ENCODE results near the gene IGF2BP2. TPM values are rescaled to one million over a fixed set of nuclear protein-coding genes. Genes with fewer than 3 reads are reported as not detected.

IGF2BP2 gene
- total RNA-seq, 1 donor from 2014 or later = 17.4 TPM

DNA sequence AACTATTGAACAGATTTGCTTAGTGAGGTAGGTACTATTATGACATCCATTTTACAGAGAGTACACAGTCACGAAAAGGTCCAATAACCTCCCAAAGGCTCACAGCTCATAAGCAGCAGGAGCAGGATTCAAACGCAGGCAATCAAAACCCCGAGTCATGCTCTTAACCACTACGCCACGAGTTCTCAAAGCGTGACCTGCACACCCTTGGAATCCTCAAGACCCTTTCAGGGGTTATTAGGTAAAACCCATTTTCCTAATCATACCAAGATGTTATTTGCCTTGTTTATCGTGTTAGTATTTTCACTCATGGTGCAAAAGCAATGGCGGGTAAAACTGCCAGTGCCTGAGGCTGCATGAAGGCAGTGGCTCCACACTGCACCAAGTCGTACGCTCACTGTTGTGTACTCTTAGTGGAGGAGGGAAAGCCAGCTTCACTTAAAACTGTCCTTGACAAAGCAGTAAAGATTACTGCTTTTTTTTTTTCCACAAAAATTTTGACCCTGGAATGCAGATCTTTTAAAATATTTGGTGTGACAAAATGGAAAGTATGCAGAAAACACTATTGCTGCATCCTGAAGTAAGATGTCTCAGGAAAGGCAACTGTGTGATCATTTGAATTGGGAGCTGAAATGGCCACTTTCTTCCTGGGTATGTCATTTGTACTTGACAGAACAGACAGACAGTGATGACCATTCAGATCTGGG lies 96.1 kb downstream of the IGF2BP2 start:
- no peaks in the 10 kb centered on the region for H3K36me3 ChIP-seq
- no peak overlapping the region for H3K4me3 ChIP-seq
- peaks cover 4% of the 10 kb centered on the region for H3K4me1 ChIP-seq
- ATAC-seq = no peak
- no peaks in the 10 kb centered on the region for H3K9me3 ChIP-seq
- no peak for DNase-seq
- intact Hi-C loops (cut with DNase I) = no loop called here
- H3K27ac ChIP-seq = no peak overlapping the region
- H3K27me3 ChIP-seq = no peaks in the 10 kb centered on the region
- TF ChIP-seq, protein P1, sequence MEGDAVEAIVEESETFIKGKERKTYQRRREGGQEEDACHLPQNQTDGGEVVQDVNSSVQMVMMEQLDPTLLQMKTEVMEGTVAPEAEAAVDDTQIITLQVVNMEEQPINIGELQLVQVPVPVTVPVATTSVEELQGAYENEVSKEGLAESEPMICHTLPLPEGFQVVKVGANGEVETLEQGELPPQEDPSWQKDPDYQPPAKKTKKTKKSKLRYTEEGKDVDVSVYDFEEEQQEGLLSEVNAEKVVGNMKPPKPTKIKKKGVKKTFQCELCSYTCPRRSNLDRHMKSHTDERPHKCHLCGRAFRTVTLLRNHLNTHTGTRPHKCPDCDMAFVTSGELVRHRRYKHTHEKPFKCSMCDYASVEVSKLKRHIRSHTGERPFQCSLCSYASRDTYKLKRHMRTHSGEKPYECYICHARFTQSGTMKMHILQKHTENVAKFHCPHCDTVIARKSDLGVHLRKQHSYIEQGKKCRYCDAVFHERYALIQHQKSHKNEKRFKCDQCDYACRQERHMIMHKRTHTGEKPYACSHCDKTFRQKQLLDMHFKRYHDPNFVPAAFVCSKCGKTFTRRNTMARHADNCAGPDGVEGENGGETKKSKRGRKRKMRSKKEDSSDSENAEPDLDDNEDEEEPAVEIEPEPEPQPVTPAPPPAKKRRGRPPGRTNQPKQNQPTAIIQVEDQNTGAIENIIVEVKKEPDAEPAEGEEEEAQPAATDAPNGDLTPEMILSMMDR (IDR thresholded peaks at IDR 0.05) = no peak

DNA sequence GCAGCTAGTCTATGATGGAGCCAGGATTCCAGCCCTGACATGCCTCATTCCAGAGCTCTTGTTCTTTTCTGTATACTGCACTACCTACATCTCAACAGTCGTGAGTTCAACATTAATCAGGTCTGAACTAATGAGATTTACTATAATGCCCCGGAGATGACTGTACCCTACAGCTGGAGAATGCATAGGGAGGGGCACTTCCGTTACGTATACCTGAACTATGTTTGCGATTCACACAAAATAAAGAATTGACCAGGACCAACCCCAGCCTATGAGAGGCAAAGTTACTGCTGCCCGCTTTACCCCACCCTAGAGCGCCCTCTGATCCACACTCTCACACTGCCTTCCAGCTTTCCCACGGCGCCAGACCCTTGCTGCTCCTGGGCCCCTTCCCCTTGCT lies 97.0 kb downstream of the IGF2BP2 start:
- TF ChIP-seq, protein P1 (IDR thresholded peaks at IDR 0.05) = no peak
- intact Hi-C loops (cut with DNase I) = no loop called here
- Histone ChIP-seq H3K4me3 (no peak overlapping the region), H3K4me1 (peaks cover 4% of the 10 kb centered on the region), H3K36me3 (no peaks in the 10 kb centered on the region), H3K27ac (no peak overlapping the region), H3K9me3 (no peaks in the 10 kb centered on the region), H3K27me3 (no peaks in the 10 kb centered on the region)
- ATAC-seq (no peak), DNase-seq (no peak)

DNA sequence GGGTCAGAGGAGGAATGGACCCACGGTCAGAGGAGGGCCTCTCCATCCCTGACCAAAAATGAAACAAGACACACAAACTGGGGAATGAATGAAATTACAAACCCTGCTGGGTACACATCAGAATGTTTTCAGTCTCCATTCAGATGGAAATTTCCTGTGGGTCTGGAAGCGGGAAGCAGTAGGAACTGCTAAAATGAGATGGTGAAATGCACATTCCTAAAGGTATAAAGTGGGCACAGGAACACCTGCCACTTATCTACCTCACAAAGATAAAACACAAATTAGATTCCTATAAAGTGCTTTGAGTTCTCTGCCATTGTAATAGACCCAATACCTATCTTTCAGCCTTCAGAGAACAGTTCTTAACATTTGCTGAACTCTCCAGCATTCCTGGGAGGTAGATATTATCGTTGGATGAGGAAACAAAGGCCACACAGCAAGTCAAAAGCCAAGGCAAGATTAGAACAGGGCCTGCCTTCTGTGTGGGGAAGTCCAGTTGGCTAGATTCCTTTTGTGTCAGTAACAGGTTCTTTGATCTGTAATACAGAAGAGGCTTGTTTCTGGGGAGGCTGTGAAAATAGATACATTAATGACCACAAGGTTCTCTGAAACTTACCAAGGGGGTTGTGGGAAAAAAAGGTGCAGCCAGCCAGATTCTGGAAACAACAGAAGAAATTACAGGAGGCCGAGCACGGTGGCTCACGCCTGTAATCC lies 98.4 kb downstream of the IGF2BP2 start:
- no peaks in the 10 kb centered on the region for H3K27me3 ChIP-seq
- DNase-seq (no peak), ATAC-seq (no peak)
- H3K36me3 ChIP-seq = no peaks in the 10 kb centered on the region
- no peak overlapping the region for H3K27ac ChIP-seq
- H3K4me3 ChIP-seq = no peak overlapping the region
- TF ChIP-seq, protein P1 (IDR thresholded peaks at IDR 0.05) = no peak
- intact Hi-C loops (cut with DNase I) = no loop called here
- H3K9me3 ChIP-seq = no peaks in the 10 kb centered on the region
- H3K4me1 ChIP-seq = peaks cover 4% of the 10 kb centered on the region

DNA sequence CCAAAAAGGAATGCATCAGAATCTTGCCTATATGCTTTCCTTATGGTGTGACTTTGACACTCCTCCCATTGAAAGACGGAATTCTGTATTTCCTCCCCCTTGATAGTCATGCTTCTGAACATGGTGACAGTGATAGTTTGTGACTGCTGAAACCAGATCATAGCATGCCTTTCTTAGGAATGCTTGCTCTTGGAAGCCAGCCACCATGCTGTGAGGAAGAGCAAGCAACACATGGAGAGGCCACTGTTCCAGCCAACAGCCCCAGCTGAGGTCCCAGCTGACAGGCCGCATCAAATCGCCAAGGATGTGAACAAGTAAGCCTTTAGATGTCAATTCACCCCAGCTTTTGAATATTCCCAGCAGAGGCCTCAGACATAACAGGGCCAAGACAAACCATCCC lies 100.1 kb downstream of the IGF2BP2 start:
- TF ChIP-seq, protein P1 (IDR thresholded peaks at IDR 0.05) = no peak
- H3K27me3 ChIP-seq = no peaks in the 10 kb centered on the region
- no peaks in the 10 kb centered on the region for H3K36me3 ChIP-seq
- peaks cover 3% of the 10 kb centered on the region for H3K4me1 ChIP-seq
- DNase-seq (no peak), ATAC-seq (peak; percentile 34)
- no peaks in the 10 kb centered on the region for H3K9me3 ChIP-seq
- H3K4me3 ChIP-seq = no peak overlapping the region
- intact Hi-C loops (cut with DNase I) = no loop called here
- no peak overlapping the region for H3K27ac ChIP-seq

DNA sequence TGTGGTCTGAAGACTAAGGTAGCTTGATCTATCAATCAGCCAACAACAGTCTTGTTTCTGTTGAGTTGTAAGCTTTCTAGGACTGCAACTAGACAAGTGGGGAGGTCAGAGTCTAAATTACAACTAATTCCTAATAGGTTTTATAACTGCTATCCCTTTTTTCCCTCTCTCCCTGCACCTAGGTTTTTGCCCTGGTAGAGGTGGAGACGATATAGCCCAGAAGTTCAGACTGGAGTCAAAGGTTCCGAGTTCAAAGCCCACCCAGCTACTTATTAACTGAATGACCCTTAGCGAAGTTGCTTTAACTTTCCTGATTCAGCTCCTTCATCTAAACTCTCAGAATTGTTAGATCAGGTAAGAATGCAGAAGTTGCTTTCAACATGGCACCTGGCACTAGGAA lies 100.6 kb downstream of the IGF2BP2 start:
- Histone ChIP-seq H3K27me3 (no peaks in the 10 kb centered on the region), H3K27ac (no peak overlapping the region), H3K9me3 (no peaks in the 10 kb centered on the region), H3K4me1 (no peaks in the 10 kb centered on the region), H3K36me3 (no peaks in the 10 kb centered on the region), H3K4me3 (no peak overlapping the region)
- ATAC-seq (no peak), DNase-seq (no peak)
- intact Hi-C loops (cut with DNase I) = no loop called here
- TF ChIP-seq, protein P1 (IDR thresholded peaks at IDR 0.05) = no peak
